Epithelial cell of esophagus (primary cell): ENCODE measurements around the gene SPOCK3.

Experiments
- DNase-seq: peaks from one replicate; pipeline ENCODE4 v3.0.0; 2010; ENCODE audit warnings: low read depth
- H3K4me3 ChIP-seq: 2 replicates; pipeline ENCODE4 v1.5.1; 2011; ENCODE audit warnings: mild to moderate bottlenecking, low read length, control low read depth
- CTCF ChIP-seq: IDR thresholded peaks from 2 replicates; pipeline ENCODE4 v1.5.1; 2011; ENCODE audit warnings: low read depth, mild to moderate bottlenecking, low read length, control low read depth, inconsistent platforms; ENCODE audit not compliant: insufficient read depth; ENCODE audit errors: missing control alignments

SPOCK3 gene

DNA sequence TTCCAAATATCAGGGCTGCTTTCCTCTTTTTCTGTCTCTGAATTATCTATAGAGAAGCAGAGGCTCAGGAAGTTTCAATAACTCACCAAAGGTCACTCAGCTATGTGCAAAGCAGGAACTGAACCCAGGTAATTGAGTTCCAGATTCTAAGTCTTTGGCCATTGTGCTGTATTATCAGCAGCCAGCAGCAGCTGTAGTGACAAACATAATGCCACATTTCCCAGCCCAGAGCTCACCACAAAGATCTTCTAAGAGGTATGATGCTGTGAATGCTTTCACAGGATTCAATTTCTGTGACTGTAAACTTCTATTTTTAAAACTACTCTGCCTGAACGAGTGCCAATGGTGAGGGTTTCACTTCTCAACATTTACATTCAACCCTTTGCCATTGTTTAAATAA, 56.4 kb downstream of the SPOCK3 start:
- H3K4me3 ChIP-seq, result no peak overlapping the region
- DNase-seq, result no peak
- no peak for TF ChIP-seq CTCF

GRCh38 chr4:167176723-167177367, 57.4 kb downstream of the SPOCK3 start:
- no peak for DNase-seq
- TF ChIP-seq CTCF, result no peak
- no peak overlapping the region for H3K4me3 ChIP-seq

DNA sequence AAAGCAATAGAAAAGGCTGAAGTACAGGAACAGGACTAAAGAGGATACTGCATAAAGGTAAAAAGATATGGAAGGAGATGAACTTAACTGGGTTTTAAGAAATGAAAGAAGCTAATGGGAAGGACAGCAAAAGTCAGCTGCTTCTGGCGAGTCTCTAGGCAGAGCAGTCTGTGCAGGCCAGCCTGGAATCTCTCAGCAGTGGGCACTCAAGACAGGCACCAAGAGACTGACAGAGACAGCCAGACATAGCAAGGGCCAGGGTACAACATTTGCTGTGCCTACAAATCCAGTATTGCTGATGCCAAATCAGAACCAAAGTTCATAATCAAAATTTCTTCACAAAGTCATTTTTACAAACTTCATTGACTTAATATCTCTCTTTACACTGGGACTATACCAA, 62.4 kb downstream of the SPOCK3 start:
- TF ChIP-seq CTCF, result no peak
- no peak overlapping the region for H3K4me3 ChIP-seq
- no peak for DNase-seq

- no peak for TF ChIP-seq CTCF
- no peak overlapping the region for H3K4me3 ChIP-seq
Observed at GRCh38 chr4:167168611-167169010, 65.7 kb downstream of the SPOCK3 start.

GRCh38 chr4:167150587-167150986, 83.7 kb downstream of the SPOCK3 start:
- no peak for DNase-seq
- no peak for TF ChIP-seq CTCF
- H3K4me3 ChIP-seq, result no peak overlapping the region

More at GRCh38 chr4:167168611-167169010, 65.7 kb downstream of the SPOCK3 start:
- DNase-seq, result no peak

- TF ChIP-seq CTCF, result no peak
- H3K4me3 ChIP-seq, result no peak overlapping the region
- no peak for DNase-seq
Observed at GRCh38 chr4:167144605-167145004, 89.7 kb downstream of the SPOCK3 start.

- TF ChIP-seq CTCF, result no peak
- no peak overlapping the region for H3K4me3 ChIP-seq
- DNase-seq, result peak; percentile 21
Observed at GRCh38 chr4:167143018-167143417, 91.3 kb downstream of the SPOCK3 start.
